ENCODE data around the gene CFAP126.
"Not testable (repeated sequence)": the region's sequence is repeated elsewhere in the genome, so short reads cannot be mapped to it uniquely, and the experiment has no call there.

Gene CFAP126

GRCh38 chr1:161367684-161368400 is at the start of gene CFAP126:
CFAP126 (minus strand) TSS chr1:161367876; CDS start chr1:161367868, 8 bp downstream.
- no peak for DNase-seq

DNA sequence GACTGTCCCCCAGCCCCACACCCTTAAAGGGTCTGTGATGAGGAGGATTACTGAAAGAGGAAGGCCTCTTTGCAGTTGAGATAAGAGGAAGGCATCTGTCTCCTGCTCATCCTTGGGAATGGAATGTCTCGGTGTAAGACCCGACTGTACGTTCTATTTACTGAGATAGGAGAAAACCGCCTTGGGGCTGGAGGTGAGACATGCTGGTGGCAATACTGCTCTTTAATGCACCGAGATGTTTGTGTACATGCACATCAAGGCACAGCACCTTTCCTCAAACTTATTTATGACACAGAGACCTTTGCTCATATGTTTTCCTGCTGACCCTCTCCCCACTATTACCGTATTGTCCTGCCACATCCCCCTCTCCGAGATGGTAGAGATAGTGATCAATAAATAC is 45.4 kb upstream of the CFAP126 start:
- DNase-seq = not testable (repeated sequence)

GRCh38 chr1:161410636-161410970 is 42.9 kb upstream of the CFAP126 start:
- not testable (repeated sequence) for DNase-seq

DNA sequence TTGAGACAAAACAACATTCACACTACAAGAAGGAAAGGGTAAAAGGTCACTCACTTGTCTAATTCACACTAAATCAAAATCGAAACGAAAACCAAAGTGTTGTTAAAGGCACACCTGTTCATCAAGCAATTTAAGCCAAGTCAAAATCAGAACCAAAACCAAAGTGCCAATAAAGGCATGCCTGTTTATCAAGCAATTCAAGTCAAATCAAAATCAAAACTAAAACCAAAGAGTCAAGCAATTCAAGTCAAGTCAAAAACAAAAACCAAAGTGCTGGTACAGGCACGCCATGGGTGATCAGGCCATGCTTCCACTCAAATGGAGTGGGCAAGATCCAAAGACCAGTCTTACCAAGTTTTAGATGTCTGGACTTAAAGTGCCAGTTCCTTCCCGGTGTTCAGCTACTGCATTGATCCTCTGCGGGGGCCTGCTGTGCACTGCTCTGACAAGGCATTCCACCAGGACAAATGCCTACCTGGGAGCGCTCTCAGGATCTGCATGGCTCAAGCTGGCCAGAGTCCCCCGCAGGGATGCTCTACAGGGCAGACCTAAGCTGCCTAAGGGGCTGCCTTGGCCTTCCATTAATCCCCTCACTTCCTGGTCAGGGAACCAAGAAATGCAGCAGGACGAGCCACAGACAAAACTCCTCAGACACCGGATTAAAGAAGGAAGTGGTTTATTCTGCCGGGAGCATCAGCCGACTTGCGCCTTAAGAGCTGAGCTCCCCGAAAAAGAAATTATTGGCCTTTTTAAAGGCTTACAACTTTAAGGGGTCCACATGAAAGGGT is 42.4 kb upstream of the CFAP126 start:
- DNase-seq = not testable (repeated sequence)

- no peak for DNase-seq
These were observed 40.9 kb upstream of the CFAP126 start for GRCh38 chr1:161408429-161409052.

DNA sequence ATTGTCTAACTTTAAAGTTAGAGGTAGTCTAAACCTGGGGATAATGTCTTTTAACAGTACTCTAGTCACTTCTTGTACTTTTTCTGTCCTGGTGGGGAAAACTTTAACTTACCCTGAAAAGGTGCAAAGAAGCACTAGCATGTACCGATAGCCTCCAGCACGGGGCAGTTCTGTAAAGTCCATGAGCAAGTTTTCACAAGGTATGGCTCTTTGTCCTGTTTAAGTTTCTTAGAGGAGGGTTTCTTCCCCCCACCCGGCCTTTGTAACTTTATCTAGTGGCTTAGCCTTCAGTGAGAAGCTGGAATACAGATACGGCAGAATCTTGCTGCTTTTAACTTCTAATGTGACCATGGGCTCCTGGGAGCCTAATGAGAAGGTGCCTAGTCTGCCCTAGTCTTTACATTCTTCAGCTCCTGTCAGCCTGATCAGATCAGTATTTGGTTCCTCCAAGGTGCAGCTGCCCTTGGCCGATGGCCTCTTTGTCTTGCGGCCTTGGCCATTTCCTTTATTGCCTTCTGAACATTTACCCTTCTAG is 39.8 kb upstream of the CFAP126 start:
- DNase-seq = no peak

GRCh38 chr1:161406551-161406950 is 38.9 kb upstream of the CFAP126 start:
- DNase-seq = not testable (repeated sequence)

- no peak for DNase-seq
These were observed 36.4 kb upstream of the CFAP126 start for GRCh38 chr1:161404051-161404597.

GRCh38 chr1:161402446-161402845 is 34.8 kb upstream of the CFAP126 start:
- no peak for DNase-seq

DNA sequence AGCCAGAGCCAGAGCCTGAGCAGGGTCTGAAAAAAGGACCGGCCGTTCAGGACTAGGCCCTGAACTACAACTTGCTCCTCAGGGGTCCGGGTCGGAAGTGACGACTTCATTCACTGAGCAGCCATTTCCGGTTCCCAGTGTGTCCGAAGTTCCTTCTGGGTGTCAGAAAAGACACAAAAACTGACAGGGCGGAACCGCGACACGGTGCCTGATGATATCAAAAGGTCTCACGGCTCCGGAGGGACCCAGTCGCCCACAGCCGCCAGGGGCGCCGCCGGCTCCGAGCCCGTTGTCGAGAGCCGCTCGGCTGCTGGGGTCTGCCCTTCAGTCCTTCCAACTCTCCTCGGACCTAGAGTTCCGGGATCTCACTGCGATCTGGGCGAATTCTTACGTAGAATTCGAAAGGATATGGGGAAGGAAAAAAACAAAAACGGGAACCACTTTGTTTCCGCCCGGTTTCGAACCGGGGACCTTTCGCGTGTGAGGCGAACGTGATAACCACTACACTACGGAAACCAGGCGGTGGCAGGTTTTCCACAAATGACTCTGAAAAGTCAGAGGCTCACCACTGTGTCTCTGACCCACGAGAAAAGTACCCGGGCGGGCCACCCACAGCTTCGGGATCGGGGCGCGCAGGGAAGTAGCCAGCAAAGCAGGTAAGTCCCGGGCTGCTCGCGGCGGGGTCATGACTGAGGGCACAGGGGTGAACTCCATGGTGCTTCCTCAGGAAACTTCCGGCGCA is 31.8 kb upstream of the CFAP126 start:
- DNase-seq = peak; percentile 59

GRCh38 chr1:161398900-161399256 is 31.2 kb upstream of the CFAP126 start:
- DNase-seq = no peak

DNA sequence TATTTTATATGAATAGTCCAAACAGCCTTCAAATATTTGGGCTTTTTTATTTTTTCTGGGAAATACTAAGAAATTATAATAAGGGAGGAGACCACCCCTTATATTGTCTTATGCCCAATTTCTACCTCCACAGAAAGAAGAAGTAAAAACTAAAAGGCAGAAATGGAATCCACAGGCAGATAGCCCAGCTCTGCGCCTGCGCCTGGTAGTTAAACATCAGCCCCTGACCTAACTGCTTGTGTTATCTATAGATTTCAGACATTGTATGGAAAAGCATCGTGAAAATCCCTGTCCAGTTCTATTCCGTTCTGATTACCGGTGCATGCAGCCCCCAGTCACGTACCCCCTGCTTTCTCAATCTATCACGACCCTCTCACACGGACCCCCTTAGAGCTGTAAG is 29.4 kb upstream of the CFAP126 start:
- not testable (repeated sequence) for DNase-seq

- no peak for DNase-seq
These were observed 25.5 kb upstream of the CFAP126 start for GRCh38 chr1:161393151-161393550.

- DNase-seq = no peak
These were observed 23.9 kb upstream of the CFAP126 start for GRCh38 chr1:161391611-161392010.

DNA sequence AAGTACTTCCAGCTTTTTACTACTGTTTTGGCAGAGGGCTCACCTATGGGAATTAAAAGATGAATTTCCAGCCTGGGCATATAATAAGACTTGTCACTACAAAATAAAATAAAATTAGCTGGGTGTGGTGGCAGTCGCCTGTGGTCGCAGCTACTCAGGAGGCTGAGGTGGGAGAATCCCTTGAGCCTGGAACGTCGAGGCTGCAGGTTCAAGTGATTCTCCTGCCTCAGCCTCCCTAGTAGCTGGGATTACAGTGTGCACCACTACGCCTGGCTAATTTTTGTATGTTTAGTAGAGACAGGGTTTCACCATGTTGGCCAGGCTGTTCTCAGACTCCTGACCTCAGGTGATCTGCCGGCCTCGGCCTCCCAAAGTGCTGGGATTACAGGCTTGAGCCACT is 23.5 kb upstream of the CFAP126 start:
- DNase-seq = not testable (repeated sequence)

DNA sequence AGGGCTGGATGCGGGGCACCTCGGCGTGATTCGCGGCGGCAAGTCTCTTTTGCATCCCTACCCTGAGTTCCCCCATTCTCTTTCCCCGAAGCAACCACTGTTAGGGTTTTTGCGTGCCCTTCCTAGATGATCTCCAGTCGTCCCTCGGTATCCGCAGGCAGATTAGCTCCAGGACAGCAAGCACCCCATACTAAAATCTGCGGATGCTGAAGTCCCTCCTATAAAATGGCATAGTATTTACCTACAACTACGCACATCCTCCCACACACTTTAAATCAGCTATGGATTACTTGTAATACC is 22.8 kb upstream of the CFAP126 start:
- no peak for DNase-seq

GRCh38 chr1:161389691-161390558 is 22.2 kb upstream of the CFAP126 start:
- peak; percentile 68 for DNase-seq

DNA sequence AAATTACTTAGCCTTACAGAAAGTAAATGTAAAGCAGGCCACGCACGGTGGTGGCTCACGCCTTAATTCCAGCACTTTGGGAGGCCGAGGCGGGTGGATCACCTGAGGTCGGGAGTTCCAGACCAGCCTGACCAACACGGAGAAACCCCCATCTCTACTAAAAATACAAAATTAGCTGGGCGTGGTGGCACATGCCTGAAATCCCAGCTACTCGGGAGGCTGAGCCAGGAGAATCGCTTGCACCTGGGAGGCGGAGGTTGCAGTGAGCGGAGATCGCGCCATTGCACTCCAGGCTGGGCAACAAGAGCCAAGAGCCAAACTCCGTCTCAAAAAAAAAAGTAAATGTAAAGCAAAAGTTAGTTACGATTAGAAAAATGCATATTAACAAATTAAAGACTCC is 21.5 kb upstream of the CFAP126 start:
- DNase-seq = not testable (repeated sequence)

- no peak for DNase-seq
These were observed 21.0 kb upstream of the CFAP126 start for GRCh38 chr1:161388639-161389038.

DNA sequence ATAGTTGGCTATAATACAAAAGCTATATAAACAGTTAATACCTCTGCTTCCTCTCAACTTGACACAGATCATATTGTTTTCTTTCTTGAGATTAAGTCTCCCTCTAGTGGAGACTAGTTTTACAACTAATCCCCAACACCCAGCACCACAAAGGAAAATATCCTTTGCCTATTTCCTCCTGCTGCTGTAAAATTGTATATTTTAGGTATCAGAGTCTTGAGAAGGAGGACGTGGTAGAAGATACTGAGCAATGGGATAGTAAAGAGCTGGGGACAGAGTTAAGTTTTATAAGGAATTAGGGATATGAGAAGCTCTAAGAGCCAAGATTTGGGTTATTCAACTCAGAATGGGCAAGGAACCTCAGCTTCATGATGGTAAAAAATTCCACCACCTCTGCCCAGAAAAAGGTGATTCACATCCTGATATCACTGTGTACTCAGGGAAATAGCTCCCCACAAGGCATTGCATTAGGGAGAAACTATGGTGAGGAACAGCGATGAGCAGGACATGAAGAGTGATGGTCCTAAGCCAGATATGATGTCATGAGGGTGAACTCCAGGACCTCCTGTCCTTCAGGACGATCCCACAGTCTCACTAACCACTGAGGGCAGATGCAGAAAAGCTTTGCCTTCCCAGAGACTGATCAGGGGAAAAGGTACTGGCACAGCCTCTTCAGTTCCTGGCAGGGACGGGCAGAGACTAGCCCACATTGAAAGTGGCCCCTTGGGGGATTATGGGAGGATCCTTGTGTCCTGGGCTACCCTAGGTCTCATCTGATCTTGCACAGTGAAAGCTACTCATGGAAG is 14.7 kb upstream of the CFAP126 start:
- peak; percentile 22 for DNase-seq

DNA sequence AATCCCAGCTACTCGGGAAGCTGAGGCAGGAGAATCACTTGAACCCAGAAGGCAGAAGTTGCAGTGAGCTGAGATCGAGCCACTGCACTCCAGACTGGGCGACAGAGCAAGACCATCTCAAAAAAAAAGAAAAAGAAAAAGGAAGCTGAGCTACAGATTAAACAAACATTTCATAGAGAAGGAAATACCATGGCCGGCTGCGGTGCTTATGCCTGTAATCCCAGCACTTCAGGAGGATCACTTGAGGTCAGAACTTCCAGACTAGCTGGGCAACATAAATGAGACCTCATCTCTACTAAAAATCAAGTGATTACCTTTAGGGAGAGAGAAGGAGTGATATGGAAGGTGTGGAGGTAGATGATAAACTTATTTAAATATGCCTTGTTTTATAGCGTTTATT is 14.0 kb upstream of the CFAP126 start:
- no peak for DNase-seq
